Neutrophil (primary cell): Measurements from ENCODE around the gene RIT1.
A peak's percentile ranks its signal among the peaks of the same experiment; 100 is the strongest.
"Not testable (repeated sequence)": the region's sequence is repeated elsewhere in the genome, so short reads cannot be mapped to it uniquely, and the experiment has no call there.

ENCODE experiments used
- H3K27ac ChIP-seq: fragments of 200-600 bp; sonication (generic); 2 replicates; pipeline ENCODE4 v1.5.1; 2016; ENCODE audit warnings: mild to moderate bottlenecking, moderate library complexity
- H3K27me3 ChIP-seq: fragments of 200-600 bp; sonication (generic); 2 replicates; pipeline ENCODE4 v1.6.0; 2016; ENCODE audit warnings: mild to moderate bottlenecking
- H3K36me3 ChIP-seq: fragments of 200-600 bp; sonication (generic); 2 replicates; pipeline ENCODE4 v1.5.1; 2017
- H3K4me1 ChIP-seq, 2 experiments: fragments of 200-600 bp in 1 of 2; sonication (generic) in 1 of 2; 1 replicate in 1 of 2; 2 replicates in 1 of 2; pipeline versions ENCODE4 v1.5.1 to v1.6.1; 2013 to 2016; ENCODE audit warnings: low read depth in 1 of 2, low read length in 1 of 2, mild to moderate bottlenecking in 1 of 2, moderate library complexity in 1 of 2; ENCODE audit not compliant: control insufficient read depth in 1 of 2, insufficient read depth in 1 of 2
- H3K4me3 ChIP-seq, 2 experiments: fragments of 200-600 bp in 1 of 2; sonication (generic) in 1 of 2; 1 replicate in 1 of 2; 2 replicates in 1 of 2; pipeline ENCODE4 v1.5.1; 2013 to 2016; ENCODE audit warnings: low read depth in 1 of 2, low read length in 1 of 2, mild to moderate bottlenecking in 1 of 2, moderate library complexity in 1 of 2
- H3K9me3 ChIP-seq: fragments of 200-600 bp; sonication (generic); 2 replicates; pipeline ENCODE4 v1.5.1; 2016
- CTCF ChIP-seq: fragments of 200-600 bp; sonication (generic); IDR thresholded peaks from 2 replicates; pipeline ENCODE4 v1.5.1; 2016; ENCODE audit warnings: antibody characterized with exemption

The RIT1 gene

GRCh38 chr1:155909894-155910293 lies 1.3 kb downstream of the RIT1 start:
- H3K4me3 ChIP-seq: peak overlapping the region; percentile 92 to 94
- H3K36me3 ChIP-seq: peaks cover 75% of the 10 kb centered on the region
- peaks cover 22 to 27% of the 10 kb centered on the region in 2 experiments for H3K4me1 ChIP-seq
- TF ChIP-seq CTCF: no peak
- H3K9me3 ChIP-seq: no peaks in the 10 kb centered on the region
- H3K27me3 ChIP-seq: no peaks in the 10 kb centered on the region
- peak overlapping the region; percentile 97 for H3K27ac ChIP-seq

GRCh38 chr1:155904261-155904660 lies 6.9 kb downstream of the RIT1 start:
- Histone ChIP-seq H3K4me3 (no peak overlapping the region), H3K4me1 (peaks cover 2 to 7% of the 10 kb centered on the region in 2 experiments), H3K9me3 (peaks cover 8% of the 10 kb centered on the region), H3K36me3 (peaks cover 100% of the 10 kb centered on the region), H3K27me3 (no peaks in the 10 kb centered on the region), H3K27ac (no peak overlapping the region)
- no peak for TF ChIP-seq CTCF

GRCh38 chr1:155900161-155900560 lies 11.0 kb downstream of the RIT1 start:
- peaks cover 8% of the 10 kb centered on the region for H3K9me3 ChIP-seq
- no peaks in the 10 kb centered on the region for H3K4me1 ChIP-seq
- H3K27ac ChIP-seq: no peak overlapping the region
- TF ChIP-seq CTCF: no peak
- H3K4me3 ChIP-seq: no peak overlapping the region
- H3K27me3 ChIP-seq: no peaks in the 10 kb centered on the region
- H3K36me3 ChIP-seq: peaks cover 94% of the 10 kb centered on the region

- peaks cover 89% of the 10 kb centered on the region for H3K36me3 ChIP-seq
- H3K4me1 ChIP-seq: no peaks in the 10 kb centered on the region
- H3K4me3 ChIP-seq: no peak overlapping the region
- peaks cover 8% of the 10 kb centered on the region for H3K9me3 ChIP-seq
- H3K27ac ChIP-seq: no peak overlapping the region
- TF ChIP-seq CTCF: no peak
- H3K27me3 ChIP-seq: no peaks in the 10 kb centered on the region
Observed at GRCh38 chr1:155899683-155900082, 11.5 kb downstream of the RIT1 start.

- peaks cover 81% of the 10 kb centered on the region for H3K36me3 ChIP-seq
- no peak overlapping the region for H3K4me3 ChIP-seq
- TF ChIP-seq CTCF: no peak
- peaks cover 5% of the 10 kb centered on the region for H3K9me3 ChIP-seq
- H3K27me3 ChIP-seq: no peaks in the 10 kb centered on the region
- peak overlapping the region; percentile 47 for H3K27ac ChIP-seq
- H3K4me1 ChIP-seq: no peaks in the 10 kb centered on the region
Observed at GRCh38 chr1:155898888-155899287, 12.3 kb downstream of the RIT1 start.

GRCh38 chr1:155897746-155898145 lies 13.4 kb downstream of the RIT1 start:
- Histone ChIP-seq H3K27me3 (no peaks in the 10 kb centered on the region), H3K27ac (no peak overlapping the region), H3K9me3 (no peaks in the 10 kb centered on the region), H3K4me1 (no peaks in the 10 kb centered on the region), H3K36me3 (peaks cover 70% of the 10 kb centered on the region), H3K4me3 (no peak overlapping the region)
- TF ChIP-seq CTCF: no peak

GRCh38 chr1:155896476-155896875 lies 14.7 kb downstream of the RIT1 start:
- H3K36me3 ChIP-seq: peaks cover 57% of the 10 kb centered on the region
- not testable (repeated sequence) for H3K4me1 ChIP-seq, H3K27ac ChIP-seq, H3K9me3 ChIP-seq, H3K4me3 ChIP-seq, H3K27me3 ChIP-seq

GRCh38 chr1:155895617-155896016 lies 15.5 kb downstream of the RIT1 start:
- H3K36me3 ChIP-seq: peaks cover 48% of the 10 kb centered on the region
- H3K4me1 ChIP-seq, H3K27ac ChIP-seq, H3K9me3 ChIP-seq, H3K27me3 ChIP-seq, H3K4me3 ChIP-seq: not testable (repeated sequence)
